Measurements from ENCODE around the gene STX10. TPM values are rescaled to one million over a fixed set of nuclear protein-coding genes. Genes with fewer than 3 reads are reported as not detected.
"Not testable (repeated sequence)": the region's sequence is repeated elsewhere in the genome, so short reads cannot be mapped to it uniquely, and the experiment has no call there.

STX10 gene
- total RNA-seq, 1 experiment from 2014 or later: 86.2 TPM

GRCh38 chr19:13184926-13185325 lies 34.8 kb upstream of the STX10 start:
- H3K79me2 ChIP-seq (ENCODE audit: low read depth); H3K9me2 ChIP-seq (ENCODE audit: insufficient read depth); BruUV-seq (replicated peaks); POLR2A ChIA-PET (ENCODE audit: unreplicated experiment); H3K4me3 ChIP-seq; H3K27me3 ChIP-seq (ENCODE audit: insufficient read depth, low read depth); H3K4me2 ChIP-seq; H4K20me1 ChIP-seq (ENCODE audit: insufficient read depth); CTCF ChIA-PET; H3K9me3 ChIP-seq (ENCODE audit: insufficient read depth, low read depth); H3K27ac ChIP-seq; intact Hi-C loops (cut with micrococcal nuclease; ENCODE audit: unreplicated experiment); H3K4me1 ChIP-seq (replicated peaks; ENCODE audit: insufficient read depth); DNase-seq; H3K36me3 ChIP-seq (ENCODE audit: low read depth); H2AFZ ChIP-seq: not testable (repeated sequence)
- H3F3A ChIP-seq (ENCODE audit: insufficient read depth, low read depth): peaks cover 12% of the 10 kb centered on the region; the same call in 1 of the 2 replicates

- Histone ChIP-seq H2AFZ (no peak overlapping the region), H3K79me2 (ENCODE audit: low read depth) (no peaks in the 10 kb centered on the region), H3K27ac (no peak overlapping the region), H3F3A (ENCODE audit: insufficient read depth, low read depth) (peaks cover 7% of the 10 kb centered on the region; the same call in 1 of the 2 replicates), H3K9me3 (ENCODE audit: insufficient read depth, low read depth) (no peaks in the 10 kb centered on the region), H3K36me3 (ENCODE audit: low read depth) (no peaks in the 10 kb centered on the region), H3K27me3 (ENCODE audit: insufficient read depth, low read depth) (no peaks in the 10 kb centered on the region), H4K20me1 (ENCODE audit: insufficient read depth) (no peaks in the 10 kb centered on the region), H3K4me1 (replicated peaks; ENCODE audit: insufficient read depth) (no peaks in the 10 kb centered on the region), H3K9me2 (ENCODE audit: insufficient read depth) (no peaks in the 10 kb centered on the region), H3K4me3 (no peak overlapping the region), H3K4me2 (no peak overlapping the region)
- DNase-seq: no peak
- ChIA-PET POLR2A (ENCODE audit: unreplicated experiment) (no interaction called here), CTCF (interaction anchor here (0.6 kb wide), 1 partner anchor 1417 kb away, joined by 3 read pairs; no protein-coding TSS in a partner anchor)
- BruUV-seq (replicated peaks): no TSS peak
- no peak for TF ChIP-seq CTCF (conservative IDR thresholded peaks at IDR 0.05)
- TF ChIP-seq EZH2 (IDR thresholded peaks at IDR 0.05; ENCODE audit: low read depth): no peak
- intact Hi-C loops (cut with micrococcal nuclease; ENCODE audit: unreplicated experiment): no loop called here
These were observed 31.7 kb upstream of the STX10 start for GRCh38 chr19:13181747-13182388.

- H3K4me3 ChIP-seq; H3K27me3 ChIP-seq (ENCODE audit: insufficient read depth, low read depth); H4K20me1 ChIP-seq (ENCODE audit: insufficient read depth); H3K36me3 ChIP-seq (ENCODE audit: low read depth); H3K4me2 ChIP-seq; H2AFZ ChIP-seq; DNase-seq; H3K9me2 ChIP-seq (ENCODE audit: insufficient read depth); H3K9me3 ChIP-seq (ENCODE audit: insufficient read depth, low read depth); BruUV-seq (replicated peaks); H3K79me2 ChIP-seq (ENCODE audit: low read depth); H3K27ac ChIP-seq; intact Hi-C loops (cut with micrococcal nuclease; ENCODE audit: unreplicated experiment): not testable (repeated sequence)
- ChIA-PET CTCF (interaction anchor here (0.7 kb wide), 1 partner anchor 12 kb away, joined by 6 read pairs; no protein-coding TSS in a partner anchor), POLR2A (ENCODE audit: unreplicated experiment) (interaction anchor here (0.6 kb wide), 1 partner anchor 8 kb away, joined by 11 read pairs; no protein-coding TSS in a partner anchor)
- peaks cover 14% of the 10 kb centered on the region; the same call in 1 of the 2 replicates for H3F3A ChIP-seq (ENCODE audit: insufficient read depth, low read depth)
- H3K4me1 ChIP-seq (replicated peaks; ENCODE audit: insufficient read depth): peaks cover 11% of the 10 kb centered on the region
These were observed 28.1 kb upstream of the STX10 start for GRCh38 chr19:13178291-13178690.

GRCh38 chr19:13177584-13177983 lies 27.4 kb upstream of the STX10 start:
- H3K79me2 ChIP-seq (ENCODE audit: low read depth); H4K20me1 ChIP-seq (ENCODE audit: insufficient read depth); H3K4me3 ChIP-seq; H3K4me2 ChIP-seq; H3K27ac ChIP-seq; DNase-seq; BruUV-seq (replicated peaks); H3K9me2 ChIP-seq (ENCODE audit: insufficient read depth); H2AFZ ChIP-seq; H3K27me3 ChIP-seq (ENCODE audit: insufficient read depth, low read depth); H3K36me3 ChIP-seq (ENCODE audit: low read depth); H3K9me3 ChIP-seq (ENCODE audit: insufficient read depth, low read depth); intact Hi-C loops (cut with micrococcal nuclease; ENCODE audit: unreplicated experiment): not testable (repeated sequence)
- H3K4me1 ChIP-seq (replicated peaks; ENCODE audit: insufficient read depth): peaks cover 18% of the 10 kb centered on the region
- CTCF ChIA-PET: interaction anchor here (0.5 to 1.0 kb wide), 2 partner anchors 25 to 34 kb away, joined by 4 to 6 read pairs; no protein-coding TSS in a partner anchor
- peaks cover 21% of the 10 kb centered on the region for H3F3A ChIP-seq (ENCODE audit: insufficient read depth, low read depth)
- POLR2A ChIA-PET (ENCODE audit: unreplicated experiment): interaction anchor here (0.6 kb wide), 1 partner anchor 8 kb away, joined by 11 read pairs; no protein-coding TSS in a partner anchor

Measured in PC-9 (cell line).